Measurements from ENCODE around the gene F2RL3. TPM values are rescaled to one million over a fixed set of nuclear protein-coding genes. Genes with fewer than 3 reads are reported as not detected.

Gene F2RL3
- total RNA-seq, 4 donors from 2014 or later = 1.3 to 12.9 (median 1.8) TPM

GRCh38 chr19:16860118-16860517 lies 28.7 kb upstream of the F2RL3 start:
- Histone ChIP-seq H3K4me1 (no peaks in the 10 kb centered on the region), H3K9me3 (no peaks in the 10 kb centered on the region), H3K27me3 (no peaks in the 10 kb centered on the region), H3K4me3 (no peak overlapping the region), H3K36me3 (peaks cover 0 to 91% (median 4%) of the 10 kb centered on the region in 3 donors), H3K27ac (no peak overlapping the region)
- TF ChIP-seq CTCF (IDR thresholded peaks at IDR 0.05) = no peak
- TF ChIP-seq POLR2A (IDR thresholded peaks at IDR 0.05) = no peak
- no peak for TF ChIP-seq EP300 (IDR thresholded peaks at IDR 0.05)
- WGBS, 2 donors = 88 to 92% methylated on average over 20 of the region's 20 CpGs
- DNase-seq (ENCODE audit: low spot score in 2 of 2) = no peak

GRCh38 chr19:16861011-16861410 lies 27.8 kb upstream of the F2RL3 start:
- 90 to 96% methylated on average over 3 of the region's 3 CpGs for WGBS, 2 donors
- no peaks in the 10 kb centered on the region for H3K4me1 ChIP-seq

GRCh38 chr19:16861834-16862233 lies 27.0 kb upstream of the F2RL3 start:
- no peaks in the 10 kb centered on the region for H3K9me3 ChIP-seq
- no peaks in the 10 kb centered on the region for H3K27me3 ChIP-seq
- 92 to 94% methylated on average over 5 of the region's 5 CpGs for WGBS, 2 donors
- H3K36me3 ChIP-seq = peaks cover 0 to 91% (median 13%) of the 10 kb centered on the region in 3 donors
- no peak for TF ChIP-seq EP300 (IDR thresholded peaks at IDR 0.05)
- TF ChIP-seq POLR2A (IDR thresholded peaks at IDR 0.05) = no peak
- TF ChIP-seq CTCF (IDR thresholded peaks at IDR 0.05) = no peak
- no peak for DNase-seq (ENCODE audit: low spot score in 2 of 2)
- H3K4me3 ChIP-seq = no peak overlapping the region
- H3K4me1 ChIP-seq = no peaks in the 10 kb centered on the region
- no peak overlapping the region for H3K27ac ChIP-seq

More at GRCh38 chr19:16861011-16861410, 27.8 kb upstream of the F2RL3 start:
- no peak for DNase-seq (ENCODE audit: low spot score in 2 of 2)
- Histone ChIP-seq H3K27me3 (no peaks in the 10 kb centered on the region), H3K27ac (no peak overlapping the region), H3K36me3 (peaks cover 0 to 91% (median 5%) of the 10 kb centered on the region in 3 donors), H3K4me3 (no peak overlapping the region), H3K9me3 (no peaks in the 10 kb centered on the region)
- no peak for TF ChIP-seq CTCF (IDR thresholded peaks at IDR 0.05)
- no peak for TF ChIP-seq POLR2A (IDR thresholded peaks at IDR 0.05)
- no peak for TF ChIP-seq EP300 (IDR thresholded peaks at IDR 0.05)

DNA sequence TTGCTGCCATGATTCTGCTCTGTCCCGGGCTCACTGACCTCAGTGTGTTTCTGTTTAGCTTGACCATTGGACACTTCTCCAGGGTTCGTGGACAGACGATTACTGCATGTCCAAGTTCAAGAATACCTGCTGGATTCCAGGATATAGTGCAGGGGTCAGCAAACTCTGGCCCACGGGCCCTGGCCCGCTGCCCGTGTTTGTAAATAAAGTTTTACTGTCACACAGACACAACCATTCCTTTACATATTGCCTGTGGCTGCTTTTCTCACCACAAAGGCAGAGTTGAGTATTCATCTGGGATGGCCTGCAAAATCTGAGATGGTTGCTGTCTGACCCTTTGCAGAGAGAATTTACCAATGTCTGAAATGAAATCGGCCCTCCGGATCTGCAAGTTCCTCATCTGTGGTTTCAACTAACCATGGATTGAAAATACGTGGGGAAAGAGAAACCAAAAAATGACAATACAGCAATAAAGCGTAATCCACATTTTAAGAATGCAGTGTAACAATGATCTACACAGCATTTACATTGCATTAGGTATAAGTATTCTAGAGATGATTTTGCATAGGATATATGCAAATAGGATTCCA lies 25.9 kb upstream of the F2RL3 start:
- H3K9me3 ChIP-seq = no peaks in the 10 kb centered on the region
- no peaks in the 10 kb centered on the region for H3K27me3 ChIP-seq
- WGBS, 2 donors = 85 to 86% methylated on average over 10 of the region's 10 CpGs
- no peak for TF ChIP-seq EP300 (IDR thresholded peaks at IDR 0.05)
- TF ChIP-seq POLR2A (IDR thresholded peaks at IDR 0.05) = no peak
- no peak for TF ChIP-seq CTCF (IDR thresholded peaks at IDR 0.05)
- peaks cover 0 to 94% (median 24%) of the 10 kb centered on the region in 3 donors for H3K36me3 ChIP-seq
- H3K4me1 ChIP-seq = no peaks in the 10 kb centered on the region
- H3K4me3 ChIP-seq = no peak overlapping the region
- no peak overlapping the region for H3K27ac ChIP-seq
- no peak for DNase-seq (ENCODE audit: low spot score in 2 of 2)

DNA sequence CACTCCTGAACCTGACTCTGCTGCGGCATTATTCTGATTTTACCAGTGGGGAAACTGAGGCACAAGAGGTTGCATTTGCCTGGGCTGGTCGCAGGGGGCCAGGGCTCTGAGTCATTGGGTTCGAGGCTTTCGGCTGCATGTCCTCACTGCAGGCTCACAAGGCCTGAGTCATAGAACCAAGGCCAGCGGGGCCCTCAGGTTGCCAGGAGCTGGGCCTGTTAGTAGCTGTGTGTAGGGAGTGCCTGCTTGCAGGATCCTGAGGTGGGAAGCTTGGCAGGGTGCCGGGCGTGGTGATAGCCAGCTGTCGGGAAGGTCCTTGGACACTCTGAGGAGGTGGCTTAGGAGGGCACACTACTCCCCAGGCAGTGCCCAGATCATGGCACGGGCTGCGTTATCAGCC lies 21.6 kb upstream of the F2RL3 start:
- Histone ChIP-seq H3K27ac (no peak overlapping the region), H3K4me3 (no peak overlapping the region), H3K9me3 (no peaks in the 10 kb centered on the region), H3K36me3 (peaks cover 0 to 100% (median 46%) of the 10 kb centered on the region in 3 donors), H3K4me1 (no peaks in the 10 kb centered on the region), H3K27me3 (no peaks in the 10 kb centered on the region)
- TF ChIP-seq CTCF (IDR thresholded peaks at IDR 0.05) (no peak), POLR2A (IDR thresholded peaks at IDR 0.05) (no peak), EP300 (IDR thresholded peaks at IDR 0.05) (no peak)
- no peak for DNase-seq (ENCODE audit: low spot score in 2 of 2)
- 92 to 95% methylated on average over 10 of the region's 10 CpGs for WGBS, 2 donors

Measured in tibial nerve (tissue), 4 donors.